Stimulated activated naive CD4-positive, alpha-beta T cell (primary cell): Measurements from ENCODE around the gene MAPT.

Source experiments
- DNase-seq, 6 experiments: peaks; one replicate each; lab custom pipeline; 2025; lab: John Stamatoyannopoulos, UW

Gene MAPT

GRCh38 chr17:45974916-45975630 is 80.7 kb downstream of the MAPT start:
- DNase-seq, result no peak

GRCh38 chr17:45975640-45976295 is 81.4 kb downstream of the MAPT start:
- no peak for DNase-seq

- DNase-seq, result no peak
Observed at GRCh38 chr17:45976391-45976754, 82.0 kb downstream of the MAPT start.

- DNase-seq, result no peak
Observed at GRCh38 chr17:45976755-45977505, 82.6 kb downstream of the MAPT start.

GRCh38 chr17:45977506-45977824 is 83.1 kb downstream of the MAPT start:
- DNase-seq, result no peak

- no peak for DNase-seq
Observed at GRCh38 chr17:45977976-45978626, 83.7 kb downstream of the MAPT start.

- DNase-seq, result no peak
Observed at GRCh38 chr17:45979137-45979536, 84.8 kb downstream of the MAPT start.

- DNase-seq, result no peak
Observed at GRCh38 chr17:45980855-45981254, 86.5 kb downstream of the MAPT start.

- no peak for DNase-seq
Observed at GRCh38 chr17:45981306-45981705, 87.0 kb downstream of the MAPT start.

GRCh38 chr17:45982791-45983613 is 88.6 kb downstream of the MAPT start:
- no peak for DNase-seq

GRCh38 chr17:45983614-45984310 is 89.4 kb downstream of the MAPT start:
- DNase-seq, result no peak

- no peak for DNase-seq
Observed at GRCh38 chr17:45984368-45984767, 90.0 kb downstream of the MAPT start.

GRCh38 chr17:45985447-45985846 is 91.1 kb downstream of the MAPT start:
- no peak for DNase-seq

- no peak for DNase-seq
Observed at GRCh38 chr17:45986056-45986455, 91.7 kb downstream of the MAPT start.

GRCh38 chr17:45987706-45988105 is 93.4 kb downstream of the MAPT start:
- DNase-seq, result no peak

GRCh38 chr17:45989759-45990158 is 95.4 kb downstream of the MAPT start:
- no peak for DNase-seq

GRCh38 chr17:45990886-45991285 is 96.5 kb downstream of the MAPT start:
- no peak for DNase-seq

- DNase-seq, result no peak
Observed at GRCh38 chr17:45991341-45991740, 97.0 kb downstream of the MAPT start.

GRCh38 chr17:45992175-45992574 is 97.8 kb downstream of the MAPT start:
- DNase-seq, result no peak

- DNase-seq, result no peak
Observed at GRCh38 chr17:45992904-45993303, 98.5 kb downstream of the MAPT start.

- DNase-seq, result no peak
Observed at GRCh38 chr17:45993962-45994627, 99.7 kb downstream of the MAPT start.
